ENCODE results near the gene ATXN1L. TPM values are rescaled to one million over a fixed set of nuclear protein-coding genes. Genes with fewer than 3 reads are reported as not detected.
A peak's percentile ranks its signal among the peaks of the same experiment; 100 is the strongest.
"Not testable (repeated sequence)": the region's sequence is repeated elsewhere in the genome, so short reads cannot be mapped to it uniquely, and the experiment has no call there.

The ATXN1L gene
- polyA plus RNA-seq, 1 donor = 21.2 TPM

GRCh38 chr16:71867175-71867574, 21.4 kb downstream of the ATXN1L start:
- WGBS (ENCODE audit: insufficient coverage, low lambda C conversion rate) = no CpG with 5 or more reads among the region's 6 CpGs
- H3K36me3 ChIP-seq (ENCODE audit: control insufficient read depth, insufficient read depth, low read length) = peaks cover 59% of the 10 kb centered on the region
- H3K4me3 ChIP-seq (ENCODE audit: low read length); H3K27ac ChIP-seq (ENCODE audit: low read length); H3K9me3 ChIP-seq (ENCODE audit: control insufficient read depth, low read depth, low read length); DNase-seq; H3K27me3 ChIP-seq (ENCODE audit: control insufficient read depth, insufficient read depth, low read length); H3K4me1 ChIP-seq (ENCODE audit: control insufficient read depth, insufficient read depth, low read length): not testable (repeated sequence)

DNA sequence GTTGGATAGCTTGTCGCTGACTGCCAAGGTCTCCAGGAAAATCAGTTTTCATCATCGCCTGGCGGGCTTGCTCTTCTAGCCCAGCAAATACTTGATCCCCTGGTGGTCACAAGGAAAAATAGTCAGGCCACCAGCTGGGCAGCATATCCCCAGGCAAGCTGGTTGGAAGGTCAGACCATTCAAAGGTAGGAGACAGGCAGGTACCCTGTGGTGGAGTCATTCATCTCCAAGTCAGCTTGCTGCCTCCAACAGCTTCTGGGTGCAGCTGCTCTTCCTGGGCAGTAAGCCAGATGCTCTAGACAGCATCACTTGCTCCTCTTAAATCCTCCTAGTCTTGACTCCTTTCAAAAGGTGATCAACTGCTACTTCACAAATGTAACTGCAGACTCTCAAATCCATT, 22.2 kb downstream of the ATXN1L start:
- Histone ChIP-seq H3K4me3 (ENCODE audit: low read length) (no peak overlapping the region), H3K9me3 (ENCODE audit: control insufficient read depth, low read depth, low read length) (no peaks in the 10 kb centered on the region), H3K36me3 (ENCODE audit: control insufficient read depth, insufficient read depth, low read length) (peaks cover 53% of the 10 kb centered on the region), H3K27me3 (ENCODE audit: control insufficient read depth, insufficient read depth, low read length) (no peaks in the 10 kb centered on the region), H3K27ac (ENCODE audit: low read length) (no peak overlapping the region), H3K4me1 (ENCODE audit: control insufficient read depth, insufficient read depth, low read length) (no peaks in the 10 kb centered on the region)
- DNase-seq = no peak
- no CpG with 5 or more reads among the region's 3 CpGs for WGBS (ENCODE audit: insufficient coverage, low lambda C conversion rate)

DNA sequence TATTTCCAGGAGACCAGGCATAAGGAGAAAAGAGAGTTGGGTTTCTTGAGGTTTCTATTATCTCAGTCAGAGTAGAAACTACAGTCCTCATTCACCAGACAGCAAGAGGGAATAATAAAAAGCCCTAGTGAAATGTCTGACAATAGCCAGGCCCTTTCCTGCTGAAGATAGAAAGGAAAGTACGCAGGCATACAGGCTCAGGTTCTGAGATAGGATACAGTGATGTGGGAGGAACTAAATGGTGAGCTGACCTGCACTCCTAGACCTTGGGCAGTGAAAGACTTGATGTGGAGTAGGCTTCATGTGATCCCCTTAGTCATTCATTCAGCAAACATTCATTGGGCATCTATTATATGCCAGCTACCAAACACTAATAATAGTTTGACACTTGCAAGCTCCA, 23.3 kb downstream of the ATXN1L start:
- H3K36me3 ChIP-seq (ENCODE audit: control insufficient read depth, insufficient read depth, low read length) = peaks cover 44% of the 10 kb centered on the region

DNA sequence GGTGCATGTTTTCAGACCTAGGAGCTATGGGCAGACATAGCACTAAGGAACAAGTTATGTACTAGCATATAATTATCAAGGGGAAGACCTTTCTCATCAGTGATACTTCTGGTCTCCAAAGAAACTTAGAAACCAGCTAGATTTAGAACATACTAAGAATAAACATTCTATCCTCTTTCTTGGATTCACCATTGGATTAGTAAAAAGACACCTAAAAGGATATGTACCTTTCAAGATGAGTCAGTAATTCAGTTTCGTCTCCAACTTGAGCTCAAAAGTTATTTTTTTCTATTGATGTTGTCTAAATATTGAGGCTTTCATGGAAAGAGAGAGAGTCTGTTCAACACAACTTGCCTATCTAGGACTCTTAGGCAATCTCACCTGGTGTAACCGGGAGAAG, 25.0 kb downstream of the ATXN1L start:
- no peaks in the 10 kb centered on the region for H3K9me3 ChIP-seq (ENCODE audit: control insufficient read depth, low read depth, low read length)
- peaks cover 36% of the 10 kb centered on the region for H3K36me3 ChIP-seq (ENCODE audit: control insufficient read depth, insufficient read depth, low read length)
- H3K27ac ChIP-seq (ENCODE audit: low read length) = no peak overlapping the region
- H3K4me1 ChIP-seq (ENCODE audit: control insufficient read depth, insufficient read depth, low read length) = no peaks in the 10 kb centered on the region
- H3K4me3 ChIP-seq (ENCODE audit: low read length) = no peak overlapping the region
- WGBS (ENCODE audit: insufficient coverage, low lambda C conversion rate) = 100% methylated on average over 1 of the region's 2 CpGs
- DNase-seq = no peak
- no peaks in the 10 kb centered on the region for H3K27me3 ChIP-seq (ENCODE audit: control insufficient read depth, insufficient read depth, low read length)

More for the DNA sequence above, 23.3 kb downstream of the ATXN1L start:
- no peak overlapping the region for H3K4me3 ChIP-seq (ENCODE audit: low read length)
- DNase-seq = no peak
- H3K9me3 ChIP-seq (ENCODE audit: control insufficient read depth, low read depth, low read length) = no peaks in the 10 kb centered on the region
- no peaks in the 10 kb centered on the region for H3K27me3 ChIP-seq (ENCODE audit: control insufficient read depth, insufficient read depth, low read length)
- no peak overlapping the region for H3K27ac ChIP-seq (ENCODE audit: low read length)
- WGBS (ENCODE audit: insufficient coverage, low lambda C conversion rate) = no CpG with 5 or more reads among the region's 1 CpG
- no peaks in the 10 kb centered on the region for H3K4me1 ChIP-seq (ENCODE audit: control insufficient read depth, insufficient read depth, low read length)

DNA sequence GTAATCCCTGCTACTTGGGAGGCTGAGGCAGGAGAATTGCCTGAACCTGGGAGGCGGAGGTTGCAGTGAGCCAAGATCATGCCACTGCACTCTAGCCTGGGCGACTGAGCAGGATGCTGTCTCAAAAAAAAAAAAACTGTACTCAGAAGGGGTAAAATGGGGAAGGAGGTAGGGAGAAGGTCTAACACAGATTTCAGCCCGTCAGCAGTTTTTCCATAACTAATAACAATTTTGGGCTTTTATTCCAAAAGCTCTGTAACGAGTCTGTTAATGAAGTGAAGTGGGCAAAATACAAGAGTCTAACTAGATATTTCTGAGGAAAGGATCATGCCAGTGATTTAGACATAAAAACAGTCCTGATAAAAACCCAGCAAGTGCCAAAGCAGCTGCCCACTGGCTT, 27.4 kb downstream of the ATXN1L start:
- no peak overlapping the region for H3K27ac ChIP-seq (ENCODE audit: low read length)
- no peak for DNase-seq

DNA sequence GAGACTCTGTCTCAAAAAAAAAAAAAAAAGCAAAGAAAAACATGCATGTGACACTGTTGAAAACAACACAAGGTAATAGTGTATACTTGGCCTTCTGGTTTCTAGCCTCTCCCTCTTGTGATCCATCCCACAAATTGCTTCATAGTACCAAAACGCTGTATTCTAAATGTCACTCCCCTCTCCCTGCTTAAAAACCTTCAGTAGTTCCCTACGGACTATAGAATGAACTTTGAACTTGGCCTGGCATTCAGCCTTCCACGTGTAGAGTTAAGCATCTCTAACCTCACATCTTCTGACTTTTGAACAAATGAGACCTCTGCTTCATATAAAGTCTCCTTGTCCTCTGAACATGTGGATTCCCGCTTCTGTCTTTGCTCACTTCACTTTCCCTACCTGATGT, 33.1 kb downstream of the ATXN1L start:
- no peaks in the 10 kb centered on the region for H3K9me3 ChIP-seq (ENCODE audit: control insufficient read depth, low read depth, low read length)
- H3K27ac ChIP-seq (ENCODE audit: low read length) = no peak overlapping the region
- H3K4me3 ChIP-seq (ENCODE audit: low read length) = no peak overlapping the region
- DNase-seq = no peak
- no peaks in the 10 kb centered on the region for H3K27me3 ChIP-seq (ENCODE audit: control insufficient read depth, insufficient read depth, low read length)
- WGBS (ENCODE audit: insufficient coverage, low lambda C conversion rate) = 50% methylated on average over 3 of the region's 4 CpGs
- peaks cover 43% of the 10 kb centered on the region for H3K36me3 ChIP-seq (ENCODE audit: control insufficient read depth, insufficient read depth, low read length)
- H3K4me1 ChIP-seq (ENCODE audit: control insufficient read depth, insufficient read depth, low read length) = no peaks in the 10 kb centered on the region

More for the DNA sequence above, 27.4 kb downstream of the ATXN1L start:
- H3K4me1 ChIP-seq (ENCODE audit: control insufficient read depth, insufficient read depth, low read length) = no peaks in the 10 kb centered on the region
- WGBS (ENCODE audit: insufficient coverage, low lambda C conversion rate) = 100% methylated on average over 2 of the region's 4 CpGs
- H3K27me3 ChIP-seq (ENCODE audit: control insufficient read depth, insufficient read depth, low read length) = no peaks in the 10 kb centered on the region
- peaks cover 35% of the 10 kb centered on the region for H3K36me3 ChIP-seq (ENCODE audit: control insufficient read depth, insufficient read depth, low read length)
- no peaks in the 10 kb centered on the region for H3K9me3 ChIP-seq (ENCODE audit: control insufficient read depth, low read depth, low read length)
- H3K4me3 ChIP-seq (ENCODE audit: low read length) = no peak overlapping the region

- no peaks in the 10 kb centered on the region for H3K4me1 ChIP-seq (ENCODE audit: control insufficient read depth, insufficient read depth, low read length)
- no peaks in the 10 kb centered on the region for H3K27me3 ChIP-seq (ENCODE audit: control insufficient read depth, insufficient read depth, low read length)
- WGBS (ENCODE audit: insufficient coverage, low lambda C conversion rate) = 100% methylated on average over 2 of the region's 4 CpGs
- no peak overlapping the region for H3K4me3 ChIP-seq (ENCODE audit: low read length)
- no peak for DNase-seq
- H3K27ac ChIP-seq (ENCODE audit: low read length) = no peak overlapping the region
- H3K36me3 ChIP-seq (ENCODE audit: control insufficient read depth, insufficient read depth, low read length) = peaks cover 37% of the 10 kb centered on the region
- no peaks in the 10 kb centered on the region for H3K9me3 ChIP-seq (ENCODE audit: control insufficient read depth, low read depth, low read length)
Observed at GRCh38 chr16:71880176-71880575, 34.4 kb downstream of the ATXN1L start.

GRCh38 chr16:71882505-71883167, 36.9 kb downstream of the ATXN1L start:
- DNase-seq = peak; percentile 58 to 75
- Histone ChIP-seq H3K36me3 (ENCODE audit: control insufficient read depth, insufficient read depth, low read length) (peaks cover 20% of the 10 kb centered on the region), H3K9me3 (ENCODE audit: control insufficient read depth, low read depth, low read length) (no peaks in the 10 kb centered on the region), H3K27ac (ENCODE audit: low read length) (peak overlapping the region; percentile 86), H3K4me1 (ENCODE audit: control insufficient read depth, insufficient read depth, low read length) (no peaks in the 10 kb centered on the region), H3K27me3 (ENCODE audit: control insufficient read depth, insufficient read depth, low read length) (no peaks in the 10 kb centered on the region), H3K4me3 (ENCODE audit: low read length) (peak overlapping the region; percentile 95)
- whole genome bisulfite sequencing (ENCODE audit: insufficient coverage, low lambda C conversion rate) = no CpG with 5 or more reads among the region's 9 CpGs

DNA sequence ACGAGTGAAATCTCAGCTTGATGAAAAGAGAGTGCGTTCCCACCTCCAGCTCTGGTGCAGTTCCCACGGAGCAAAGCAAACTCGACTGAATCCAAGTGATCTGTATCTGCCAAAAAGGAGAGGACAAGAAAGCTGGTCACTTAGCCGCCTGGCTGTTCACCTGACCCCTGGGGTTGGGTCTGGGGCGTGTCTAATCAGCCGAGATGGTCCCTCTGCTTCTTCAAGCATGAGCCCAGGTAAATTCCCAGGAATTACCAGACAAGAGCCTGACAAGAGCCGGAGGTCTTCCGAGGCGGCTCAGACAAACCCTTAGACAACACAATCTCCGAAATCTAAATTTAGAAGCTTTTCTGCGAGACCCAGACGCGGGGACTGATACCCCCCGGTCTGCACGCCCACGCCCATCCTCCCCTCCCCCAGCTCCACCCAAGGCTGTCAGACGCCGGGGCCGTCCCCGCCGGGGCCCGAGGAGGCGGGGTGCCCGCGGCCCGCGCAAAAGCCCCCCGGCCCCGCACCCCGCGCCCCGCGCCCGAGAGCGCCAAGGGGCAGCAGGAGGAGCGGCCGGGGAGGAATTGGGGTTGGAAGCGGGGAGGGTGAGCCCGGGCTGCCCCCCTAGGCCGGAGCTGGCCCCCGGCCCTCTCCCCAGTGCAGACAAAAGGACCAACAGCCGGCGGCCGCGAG, 37.5 kb downstream of the ATXN1L start:
- Histone ChIP-seq H3K27ac (ENCODE audit: low read length) (peak overlapping the region; percentile 86), H3K36me3 (ENCODE audit: control insufficient read depth, insufficient read depth, low read length) (peaks cover 17% of the 10 kb centered on the region), H3K27me3 (ENCODE audit: control insufficient read depth, insufficient read depth, low read length) (no peaks in the 10 kb centered on the region), H3K4me3 (ENCODE audit: low read length) (peak overlapping the region; percentile 95), H3K9me3 (ENCODE audit: control insufficient read depth, low read depth, low read length) (no peaks in the 10 kb centered on the region), H3K4me1 (ENCODE audit: control insufficient read depth, insufficient read depth, low read length) (no peaks in the 10 kb centered on the region)
- no CpG with 5 or more reads among the region's 46 CpGs for WGBS (ENCODE audit: insufficient coverage, low lambda C conversion rate)
- DNase-seq = peak; percentile 27 to 58

DNA sequence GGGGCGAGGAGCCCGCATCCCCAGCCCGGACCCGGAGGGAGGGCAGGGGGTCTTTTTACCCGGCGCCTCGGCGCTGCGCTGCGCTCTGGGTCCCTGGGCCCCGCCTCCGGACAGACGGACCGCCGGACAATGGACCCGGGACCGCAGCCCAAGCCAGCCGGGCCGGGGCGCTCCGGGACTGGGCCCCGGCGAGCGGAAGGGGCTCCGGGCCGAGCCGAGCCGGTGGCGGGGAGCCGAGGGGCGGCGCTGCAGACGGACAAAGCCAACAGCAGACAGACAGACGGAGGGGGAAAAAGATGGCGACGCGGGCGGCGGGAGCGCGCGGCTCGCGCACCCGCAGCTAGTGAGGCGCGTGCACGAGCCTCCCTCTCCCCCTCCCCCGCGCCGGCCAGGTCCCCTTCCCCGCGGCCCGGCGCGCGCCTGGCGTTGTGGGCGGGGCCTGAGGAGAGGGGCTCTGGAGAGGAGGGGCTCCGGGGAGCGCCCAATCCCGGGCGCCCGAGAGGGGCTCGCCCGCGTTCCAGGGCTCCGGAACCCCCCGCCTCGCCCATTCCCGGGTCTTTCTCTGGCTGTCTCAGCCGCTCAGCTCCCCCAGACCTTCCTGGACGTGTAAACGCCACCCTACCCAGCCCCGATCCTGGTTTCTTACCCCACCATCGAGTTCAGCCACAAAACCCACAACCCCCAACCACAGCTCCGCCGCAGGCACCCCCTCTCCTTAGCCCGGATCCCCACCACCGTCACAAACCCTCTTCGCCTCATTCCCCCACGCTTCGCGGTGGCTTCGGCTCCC, 38.3 kb downstream of the ATXN1L start, which contains the start of gene ZNF821:
Gene ZNF821, minus strand, starts transcription at position 334 of the 790 bp plus-strand sequence. CDS start 4,236 bp downstream, outside the sequence.
- WGBS (ENCODE audit: insufficient coverage, low lambda C conversion rate) = no CpG with 5 or more reads among the region's 85 CpGs
- peak; percentile 74 to 84 for DNase-seq
- Histone ChIP-seq H3K27ac (ENCODE audit: low read length) (peak within 1 kb of the TSS; percentile 86), H3K27me3 (ENCODE audit: control insufficient read depth, insufficient read depth, low read length) (no peaks in the 10 kb centered on the region), H3K9me3 (ENCODE audit: control insufficient read depth, low read depth, low read length) (no peaks in the 10 kb centered on the region), H3K4me1 (ENCODE audit: control insufficient read depth, insufficient read depth, low read length) (no peaks in the 10 kb centered on the region), H3K4me3 (ENCODE audit: low read length) (peak within 1 kb of the TSS; percentile 95), H3K36me3 (ENCODE audit: control insufficient read depth, insufficient read depth, low read length) (peaks cover 17% of the 10 kb centered on the region)

All from large intestine (tissue), 3 donors.